Measurements from ENCODE around the gene PTGER1. TPM values are rescaled to one million over a fixed set of nuclear protein-coding genes. Genes with fewer than 3 reads are reported as not detected.

The PTGER1 gene, protein sequence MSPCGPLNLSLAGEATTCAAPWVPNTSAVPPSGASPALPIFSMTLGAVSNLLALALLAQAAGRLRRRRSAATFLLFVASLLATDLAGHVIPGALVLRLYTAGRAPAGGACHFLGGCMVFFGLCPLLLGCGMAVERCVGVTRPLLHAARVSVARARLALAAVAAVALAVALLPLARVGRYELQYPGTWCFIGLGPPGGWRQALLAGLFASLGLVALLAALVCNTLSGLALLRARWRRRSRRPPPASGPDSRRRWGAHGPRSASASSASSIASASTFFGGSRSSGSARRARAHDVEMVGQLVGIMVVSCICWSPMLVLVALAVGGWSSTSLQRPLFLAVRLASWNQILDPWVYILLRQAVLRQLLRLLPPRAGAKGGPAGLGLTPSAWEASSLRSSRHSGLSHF
- 0.07 to 0.18 TPM in 2 of 5 replicates, not detected in the others for total RNA-seq (2022; extraction: Qiagen RNA extraction; ENCODE audit: low read depth)

DNA sequence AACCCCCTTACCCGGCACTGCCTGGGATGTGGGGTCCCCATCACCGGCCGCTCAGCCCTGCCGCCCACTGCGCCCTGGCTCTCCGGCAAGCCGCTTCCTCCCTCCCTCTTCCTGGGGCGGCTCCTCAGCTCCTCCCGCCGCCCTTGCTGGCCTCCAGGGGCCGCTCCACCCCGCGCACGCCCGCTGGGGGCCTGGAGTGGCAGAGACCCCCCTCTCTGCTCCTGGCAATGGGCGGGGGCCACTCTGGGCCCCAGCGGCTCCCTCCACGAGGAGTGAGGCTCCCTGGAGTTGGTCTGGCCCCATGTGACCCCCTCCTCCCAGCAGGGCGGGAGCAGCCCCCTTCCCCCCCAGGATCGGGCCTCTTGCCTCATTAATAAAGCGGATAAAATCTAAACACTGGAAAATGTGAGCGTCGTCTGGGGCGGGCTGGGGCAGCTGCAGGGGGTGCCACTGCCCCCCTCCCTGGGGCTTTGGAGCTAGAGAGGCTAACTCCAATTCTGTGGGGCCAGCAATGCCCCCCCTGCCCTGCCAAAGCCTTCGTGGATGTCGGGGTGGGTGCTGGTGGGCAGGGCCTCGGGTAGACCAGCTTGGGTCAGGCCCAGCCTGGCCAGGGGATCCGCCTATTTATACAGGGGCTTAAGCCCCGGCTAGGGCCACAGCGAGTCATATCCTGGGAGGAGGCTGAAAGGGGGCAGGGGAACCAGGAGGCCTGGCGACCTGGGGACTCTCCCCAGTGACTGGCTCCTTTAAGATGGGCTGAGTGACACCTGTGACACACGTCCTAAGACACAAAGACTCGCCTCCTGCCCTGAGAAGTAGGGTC, at the start of gene PTGER1:
Gene PTGER1, minus strand, starts transcription at position 104 of the 823 bp plus-strand sequence. CDS start 1,034 bp downstream, outside the sequence.

DNA sequence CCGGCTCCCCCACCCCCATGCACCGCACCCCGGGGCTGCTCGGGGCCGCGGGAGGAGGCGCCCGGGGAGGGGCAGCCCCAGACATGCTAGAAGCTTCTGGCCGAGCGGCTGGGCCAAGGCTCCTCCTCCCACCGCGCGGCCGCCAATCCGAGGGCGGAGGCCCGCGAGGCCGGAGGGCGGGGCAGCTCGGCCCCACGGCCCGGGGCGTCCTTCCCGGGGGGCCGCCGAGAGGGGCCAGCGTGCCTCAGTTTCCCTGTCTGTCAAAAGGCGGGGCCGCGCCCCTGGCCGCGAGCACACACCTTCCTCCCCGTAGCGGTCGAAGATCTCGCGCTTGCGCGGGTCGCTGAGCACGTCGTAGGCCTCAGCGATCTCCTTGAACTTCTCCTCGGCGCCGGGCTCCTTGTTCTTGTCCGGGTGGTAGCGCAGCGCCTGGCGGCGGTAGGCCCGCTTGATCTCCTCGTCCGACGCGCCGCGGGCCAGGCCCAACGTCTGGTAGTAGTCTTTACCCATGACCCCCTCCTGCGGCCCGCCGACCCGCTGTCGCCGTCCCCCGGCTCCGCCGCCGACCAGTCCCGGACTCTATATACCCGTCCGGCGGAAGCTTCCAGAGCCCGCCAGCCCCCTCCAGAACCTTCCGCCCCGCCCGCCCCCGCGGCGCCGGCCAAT, 42.8 kb upstream of the PTGER1 start, which contains the start of gene DNAJB1:
Gene DNAJB1, minus strand, starts transcription at position 558 of the 666 bp plus-strand sequence. Its CDS starts 48 bp downstream, at position 510.

DNA sequence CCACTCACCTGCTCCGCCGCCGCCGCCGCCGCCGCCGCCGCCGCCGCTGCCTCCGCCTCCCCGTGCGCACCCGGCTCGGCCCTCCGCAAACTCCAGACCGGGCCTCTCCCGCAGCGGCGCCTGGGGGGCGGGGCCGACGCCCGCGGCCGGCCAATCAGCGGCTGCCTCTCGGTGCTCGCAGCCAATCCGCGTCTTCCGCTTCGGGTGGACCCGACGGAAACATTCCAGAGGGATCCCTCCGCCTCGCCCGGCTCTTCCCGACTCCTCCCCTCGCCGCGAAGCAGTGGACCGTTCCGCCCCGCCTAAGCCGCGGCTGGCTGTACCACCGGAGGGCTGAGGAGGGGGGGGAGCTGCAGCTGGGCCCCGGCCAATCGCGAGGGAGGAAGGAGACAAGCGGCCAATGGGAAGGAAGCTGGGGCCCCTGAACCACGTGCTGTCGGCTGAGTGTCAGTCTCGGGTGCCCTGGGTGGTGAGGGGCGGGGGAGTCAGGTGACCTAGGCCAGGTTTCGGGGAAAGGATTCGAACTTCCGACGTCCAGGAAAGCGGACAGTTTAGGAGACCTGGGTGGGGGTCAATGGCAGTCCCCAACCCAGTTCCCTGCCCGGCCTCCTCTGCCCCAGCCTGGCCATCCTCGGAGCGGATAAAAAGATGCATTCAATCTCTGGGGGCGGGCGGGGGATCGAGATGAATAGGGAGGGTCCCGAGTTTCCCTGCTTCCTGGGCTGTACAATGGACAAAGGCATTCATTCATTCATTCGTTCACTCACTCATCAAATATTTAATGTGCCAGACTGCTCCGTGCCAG, 21.1 kb upstream of the PTGER1 start, which contains the start of gene GIPC1:
Gene GIPC1, minus strand, starts transcription at position 99 of the 805 bp plus-strand sequence. CDS start 13,151 bp downstream, outside the sequence.

DNA sequence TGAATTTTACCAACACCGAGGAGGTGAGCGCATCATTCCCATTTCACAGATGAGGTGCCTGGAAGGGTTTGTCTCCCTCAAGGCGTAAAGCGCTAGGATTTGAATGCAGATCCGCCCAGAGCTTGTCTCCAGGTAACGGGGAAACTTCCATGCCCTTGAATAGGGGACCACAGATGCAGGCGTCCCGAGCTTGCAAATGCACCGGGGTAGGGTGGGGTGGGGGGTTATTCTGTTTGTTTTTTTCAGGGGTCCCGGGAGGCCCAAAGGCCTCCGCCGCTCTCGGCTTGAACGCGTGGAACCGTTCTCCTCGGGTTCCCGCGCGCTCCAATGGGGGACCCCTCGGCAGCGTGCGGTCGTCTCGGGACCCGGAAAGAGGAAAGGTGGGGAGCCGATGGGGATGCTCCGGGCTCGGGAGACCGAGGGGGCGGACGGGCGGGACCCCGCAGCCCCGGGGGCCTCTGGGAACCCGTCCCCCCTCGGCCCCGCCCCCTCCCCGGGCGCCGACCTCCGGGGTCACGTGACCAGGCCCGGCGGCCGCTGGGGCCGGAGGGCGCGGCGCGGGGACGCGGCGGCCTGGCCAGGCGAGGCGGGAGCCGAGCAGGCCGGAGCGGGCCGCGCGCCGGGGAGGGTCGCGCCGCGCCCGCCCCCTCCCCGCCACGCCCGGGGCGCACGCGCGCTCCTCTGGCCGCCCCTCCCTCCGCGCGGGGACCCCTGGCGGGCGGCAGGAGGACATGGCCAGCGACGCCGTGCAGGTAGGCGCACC, 42.2 kb downstream of the PTGER1 start, which contains the start of gene PKN1:
Gene PKN1, plus strand, starts transcription at position 516 of the 763 bp plus-strand sequence. Its CDS starts 216 bp downstream, at position 732.

Other genes starting within 250 kb of the PTGER1 start
- gene ADGRE5, start 93.9 kb downstream of the PTGER1 start, total RNA-seq (2022; extraction: Qiagen RNA extraction; ENCODE audit: low read depth): 73.4 to 82.1 TPM (median 78.3 TPM) in 5 replicates
- 118 to 135 TPM (median 121 TPM) in 5 replicates for gene DDX39A, start 56.0 kb downstream of the PTGER1 start, total RNA-seq (2022; extraction: Qiagen RNA extraction; ENCODE audit: low read depth)
- 59.6 to 68.4 TPM (median 64.2 TPM) in 5 replicates for gene PKN1, start 42.0 kb downstream of the PTGER1 start, total RNA-seq (2022; extraction: Qiagen RNA extraction; ENCODE audit: low read depth)
- gene GIPC1, start 20.8 kb upstream of the PTGER1 start, total RNA-seq (2022; extraction: Qiagen RNA extraction; ENCODE audit: low read depth): 84.3 to 123 TPM (median 115 TPM) in 5 replicates
- gene DNAJB1, start 43.0 kb upstream of the PTGER1 start, total RNA-seq (2022; extraction: Qiagen RNA extraction; ENCODE audit: low read depth): 130 to 208 TPM (median 185 TPM) in 5 replicates
- gene TECR, start 54.2 kb upstream of the PTGER1 start, total RNA-seq (2022; extraction: Qiagen RNA extraction; ENCODE audit: low read depth): 142 to 189 TPM (median 183 TPM) in 5 replicates
- 157 to 204 TPM (median 177 TPM) in 5 replicates for gene NDUFB7, start 96.7 kb upstream of the PTGER1 start, total RNA-seq (2022; extraction: Qiagen RNA extraction; ENCODE audit: low read depth)
- not detected in 5 replicates for gene CLEC17A, start 107.7 kb upstream of the PTGER1 start, total RNA-seq (2022; extraction: Qiagen RNA extraction; ENCODE audit: low read depth)
- gene ADGRE3, start 199.5 kb upstream of the PTGER1 start, total RNA-seq (2022; extraction: Qiagen RNA extraction; ENCODE audit: low read depth): not detected in 5 replicates
- 2.7 to 4.2 TPM (median 2.8 TPM) in 5 replicates for gene ZNF333, start 214.7 kb upstream of the PTGER1 start, total RNA-seq (2022; extraction: Qiagen RNA extraction; ENCODE audit: low read depth)

Measured in A549 treated with CpdA at 1 μM for 4 hours (cell line).